ENCODE data around the gene FNBP1. TPM values are rescaled to one million over a fixed set of nuclear protein-coding genes. Genes with fewer than 3 reads are reported as not detected.

Gene FNBP1
- polyA plus RNA-seq, 1 donor from 2014 or later = 173 TPM

GRCh38 chr9:129866394-129867135, 176.4 kb downstream of the FNBP1 start:
- H3K27ac Mint-ChIP-seq = peak overlapping the region in 2 of 3 donors; percentile 73 to 91
- peaks cover 4 to 15% (median 6%) of the 10 kb centered on the region in 3 donors for H3K4me1 Mint-ChIP-seq
- H3K9me3 Mint-ChIP-seq = no peaks in the 10 kb centered on the region
- no peaks in the 10 kb centered on the region for H3K27me3 Mint-ChIP-seq
- H3K4me3 Mint-ChIP-seq = no peak overlapping the region
- H3K36me3 Mint-ChIP-seq = peaks cover 5% of the 10 kb centered on the region

- H3K36me3 Mint-ChIP-seq = peaks cover 2% of the 10 kb centered on the region
- H3K27me3 Mint-ChIP-seq = no peaks in the 10 kb centered on the region
- no peak overlapping the region for H3K4me3 Mint-ChIP-seq
- no peak overlapping the region for H3K27ac Mint-ChIP-seq
- no peaks in the 10 kb centered on the region for H3K9me3 Mint-ChIP-seq
- peaks cover 4 to 13% (median 6%) of the 10 kb centered on the region in 3 donors for H3K4me1 Mint-ChIP-seq
Measured at GRCh38 chr9:129865668-129866320, 177.2 kb downstream of the FNBP1 start.

GRCh38 chr9:129864991-129865647, 177.9 kb downstream of the FNBP1 start:
- Mint-ChIP-seq H3K27ac (no peak overlapping the region), H3K4me3 (no peak overlapping the region), H3K9me3 (no peaks in the 10 kb centered on the region), H3K36me3 (no peaks in the 10 kb centered on the region), H3K4me1 (peaks cover 4 to 13% (median 6%) of the 10 kb centered on the region in 3 donors), H3K27me3 (no peaks in the 10 kb centered on the region)

- H3K4me1 Mint-ChIP-seq = peaks cover 2 to 13% (median 4%) of the 10 kb centered on the region in 3 donors
- H3K27ac Mint-ChIP-seq = peak overlapping the region in 2 of 3 donors; percentile 16 to 53
- H3K36me3 Mint-ChIP-seq = no peaks in the 10 kb centered on the region
- H3K4me3 Mint-ChIP-seq = peak overlapping the region in 2 of 4 donors; percentile 9 to 38
- H3K9me3 Mint-ChIP-seq = no peaks in the 10 kb centered on the region
- no peaks in the 10 kb centered on the region for H3K27me3 Mint-ChIP-seq
Measured at GRCh38 chr9:129863059-129863690, 179.8 kb downstream of the FNBP1 start.

GRCh38 chr9:129861447-129861827, 181.6 kb downstream of the FNBP1 start:
- Mint-ChIP-seq H3K4me1 (peaks cover 3 to 11% (median 4%) of the 10 kb centered on the region in 3 donors), H3K27ac (no peak overlapping the region), H3K9me3 (no peaks in the 10 kb centered on the region), H3K27me3 (no peaks in the 10 kb centered on the region), H3K4me3 (no peak overlapping the region), H3K36me3 (no peaks in the 10 kb centered on the region)

- Mint-ChIP-seq H3K36me3 (no peaks in the 10 kb centered on the region), H3K27me3 (no peaks in the 10 kb centered on the region), H3K4me3 (no peak overlapping the region), H3K9me3 (no peaks in the 10 kb centered on the region), H3K4me1 (peaks cover 2 to 8% (median 4%) of the 10 kb centered on the region in 3 donors), H3K27ac (peak overlapping the region in 1 of 3 donors; percentile 23)
Measured at GRCh38 chr9:129860653-129861446, 182.1 kb downstream of the FNBP1 start.

GRCh38 chr9:129858167-129858962, 184.6 kb downstream of the FNBP1 start:
- H3K4me3 Mint-ChIP-seq = no peak overlapping the region
- peaks cover 2 to 4% (median 3%) of the 10 kb centered on the region in 3 donors for H3K4me1 Mint-ChIP-seq
- peaks cover 2% of the 10 kb centered on the region for H3K36me3 Mint-ChIP-seq
- no peaks in the 10 kb centered on the region for H3K9me3 Mint-ChIP-seq
- H3K27me3 Mint-ChIP-seq = no peaks in the 10 kb centered on the region
- H3K27ac Mint-ChIP-seq = no peak overlapping the region

GRCh38 chr9:129857207-129857606, 185.8 kb downstream of the FNBP1 start:
- Mint-ChIP-seq H3K36me3 (peaks cover 2% of the 10 kb centered on the region), H3K4me3 (no peak overlapping the region), H3K9me3 (no peaks in the 10 kb centered on the region), H3K27me3 (no peaks in the 10 kb centered on the region), H3K4me1 (peaks cover 0 to 2% (median 2%) of the 10 kb centered on the region in 3 donors), H3K27ac (no peak overlapping the region)

- no peaks in the 10 kb centered on the region for H3K27me3 Mint-ChIP-seq
- peaks cover 0 to 2% (median 0%) of the 10 kb centered on the region in 3 donors for H3K4me1 Mint-ChIP-seq
- no peaks in the 10 kb centered on the region for H3K9me3 Mint-ChIP-seq
- no peak overlapping the region for H3K27ac Mint-ChIP-seq
- no peak overlapping the region for H3K4me3 Mint-ChIP-seq
- peaks cover 5% of the 10 kb centered on the region for H3K36me3 Mint-ChIP-seq
Measured at GRCh38 chr9:129854588-129855110, 188.3 kb downstream of the FNBP1 start.

- H3K4me3 Mint-ChIP-seq = no peak overlapping the region
- H3K36me3 Mint-ChIP-seq = peaks cover 5% of the 10 kb centered on the region
- no peak overlapping the region for H3K27ac Mint-ChIP-seq
- H3K4me1 Mint-ChIP-seq = peaks cover 0 to 3% (median 0%) of the 10 kb centered on the region in 3 donors
- H3K27me3 Mint-ChIP-seq = no peaks in the 10 kb centered on the region
- no peaks in the 10 kb centered on the region for H3K9me3 Mint-ChIP-seq
Measured at GRCh38 chr9:129853614-129854013, 189.4 kb downstream of the FNBP1 start.

GRCh38 chr9:129852579-129852978, 190.4 kb downstream of the FNBP1 start:
- peaks cover 0 to 1% (median 0%) of the 10 kb centered on the region in 3 donors for H3K4me1 Mint-ChIP-seq
- no peaks in the 10 kb centered on the region for H3K27me3 Mint-ChIP-seq
- no peaks in the 10 kb centered on the region for H3K9me3 Mint-ChIP-seq
- no peak overlapping the region for H3K4me3 Mint-ChIP-seq
- H3K36me3 Mint-ChIP-seq = peaks cover 5% of the 10 kb centered on the region
- no peak overlapping the region for H3K27ac Mint-ChIP-seq

- peaks cover 5% of the 10 kb centered on the region for H3K36me3 Mint-ChIP-seq
- no peaks in the 10 kb centered on the region for H3K9me3 Mint-ChIP-seq
- H3K27ac Mint-ChIP-seq = peak overlapping the region in 1 of 3 donors; percentile 71
- no peak overlapping the region for H3K4me3 Mint-ChIP-seq
- peaks cover 0 to 1% (median 0%) of the 10 kb centered on the region in 3 donors for H3K4me1 Mint-ChIP-seq
- H3K27me3 Mint-ChIP-seq = no peaks in the 10 kb centered on the region
Measured at GRCh38 chr9:129851821-129852220, 191.2 kb downstream of the FNBP1 start.

- no peak overlapping the region for H3K27ac Mint-ChIP-seq
- peaks cover 0 to 1% (median 0%) of the 10 kb centered on the region in 3 donors for H3K4me1 Mint-ChIP-seq
- H3K27me3 Mint-ChIP-seq = no peaks in the 10 kb centered on the region
- peaks cover 5% of the 10 kb centered on the region for H3K36me3 Mint-ChIP-seq
- H3K4me3 Mint-ChIP-seq = no peak overlapping the region
- no peaks in the 10 kb centered on the region for H3K9me3 Mint-ChIP-seq
Measured at GRCh38 chr9:129850821-129851550, 192.0 kb downstream of the FNBP1 start.
